Right lobe of liver (tissue), 4 donors: ENCODE measurements around the gene SLC25A38.

Experiments
- POLR2A ChIP-seq: fragments of 450-650 bp; IDR thresholded peaks from one replicate; pipeline ENCODE4 v1.6.1; 2017; ENCODE audit warnings: antibody characterized with exemption, mild to moderate bottlenecking
- TF ChIP-seq, protein P1 (sequence below), 4 donors: fragments of 200-600 bp in 3 of 4; fragments of 450-650 bp in 1 of 4; IDR thresholded peaks; one replicate each; pipeline versions ENCODE4 v1.5.1 to v1.8.0; 2016 to 2022; ENCODE audit warnings: antibody characterized with exemption in 4 of 4, mild to moderate bottlenecking in 2 of 4
- donor health status: DM: no; HTN: no; CAD: no.
- donor health status: DM: no; HTN: no; CAD: no.
- donor health status: DM: no; HTN: yes; CAD: no.

DNA sequence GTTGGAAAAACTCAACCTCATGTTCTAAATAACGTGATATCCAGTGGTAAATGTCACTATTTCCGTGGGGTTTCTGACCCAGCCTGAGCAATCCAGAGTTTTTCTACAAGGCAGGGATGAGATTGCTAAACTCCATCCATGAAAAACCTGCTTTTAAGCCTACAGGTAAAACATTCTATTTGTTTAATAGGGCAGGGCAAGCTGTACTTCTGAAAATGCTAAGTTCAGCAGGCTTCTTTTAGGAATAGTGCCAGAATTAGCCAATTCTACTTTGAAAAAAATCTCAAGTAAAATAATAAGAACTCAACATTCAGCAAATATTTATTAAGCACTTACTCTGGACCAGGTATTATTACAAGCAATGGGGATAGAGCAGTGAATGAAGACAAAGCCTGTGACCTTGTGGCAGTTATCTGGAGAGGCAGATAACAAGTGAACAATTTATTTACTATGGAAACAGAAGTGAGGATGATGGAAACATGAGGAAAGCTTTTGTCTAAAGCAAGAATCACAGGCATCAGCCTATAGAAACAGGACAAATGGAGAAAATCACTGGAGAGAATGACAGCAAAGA lies 36.7 kb downstream of the SLC25A38 start:
- TF ChIP-seq POLR2A: no peak
- TF ChIP-seq, protein P1, sequence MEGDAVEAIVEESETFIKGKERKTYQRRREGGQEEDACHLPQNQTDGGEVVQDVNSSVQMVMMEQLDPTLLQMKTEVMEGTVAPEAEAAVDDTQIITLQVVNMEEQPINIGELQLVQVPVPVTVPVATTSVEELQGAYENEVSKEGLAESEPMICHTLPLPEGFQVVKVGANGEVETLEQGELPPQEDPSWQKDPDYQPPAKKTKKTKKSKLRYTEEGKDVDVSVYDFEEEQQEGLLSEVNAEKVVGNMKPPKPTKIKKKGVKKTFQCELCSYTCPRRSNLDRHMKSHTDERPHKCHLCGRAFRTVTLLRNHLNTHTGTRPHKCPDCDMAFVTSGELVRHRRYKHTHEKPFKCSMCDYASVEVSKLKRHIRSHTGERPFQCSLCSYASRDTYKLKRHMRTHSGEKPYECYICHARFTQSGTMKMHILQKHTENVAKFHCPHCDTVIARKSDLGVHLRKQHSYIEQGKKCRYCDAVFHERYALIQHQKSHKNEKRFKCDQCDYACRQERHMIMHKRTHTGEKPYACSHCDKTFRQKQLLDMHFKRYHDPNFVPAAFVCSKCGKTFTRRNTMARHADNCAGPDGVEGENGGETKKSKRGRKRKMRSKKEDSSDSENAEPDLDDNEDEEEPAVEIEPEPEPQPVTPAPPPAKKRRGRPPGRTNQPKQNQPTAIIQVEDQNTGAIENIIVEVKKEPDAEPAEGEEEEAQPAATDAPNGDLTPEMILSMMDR (IDR thresholded peaks at IDR 0.05): no peak
